Trophoblast cell (in vitro differentiated cells and primary cell): Measurements from ENCODE around the gene PWWP2B.

ENCODE experiments used
- DNase-seq, 2 donors: peaks; one replicate each; pipeline ENCODE4 v3.0.0-alpha.2; 2016
- H2AFZ ChIP-seq: 2 replicates; pipeline ENCODE4 v1.6.1; 2013; ENCODE audit warnings: low read length, moderate library complexity, mild to moderate bottlenecking; ENCODE audit not compliant: insufficient read depth, poor library complexity
- H2AK5ac ChIP-seq: 2 replicates; pipeline ENCODE4 v1.6.1; 2013; ENCODE audit warnings: mild to moderate bottlenecking, low read length
- H2BK120ac ChIP-seq: 2 replicates; pipeline ENCODE4 v1.6.1; 2013; ENCODE audit warnings: low read length, mild to moderate bottlenecking, moderate library complexity; ENCODE audit not compliant: insufficient read depth, poor library complexity
- H2BK12ac ChIP-seq: 2 replicates; pipeline ENCODE4 v1.6.1; 2013; ENCODE audit warnings: mild to moderate bottlenecking, low read length, moderate library complexity
- H2BK5ac ChIP-seq: 2 replicates; pipeline ENCODE4 v1.6.1; 2013; ENCODE audit warnings: low read length, low read depth, moderate library complexity, mild to moderate bottlenecking; ENCODE audit not compliant: poor library complexity
- H3K14ac ChIP-seq: 2 replicates; pipeline ENCODE4 v1.6.1; 2013; ENCODE audit warnings: mild to moderate bottlenecking, low read length
- H3K18ac ChIP-seq: 2 replicates; pipeline ENCODE4 v1.6.1; 2013; ENCODE audit warnings: mild to moderate bottlenecking, low read length
- H3K23ac ChIP-seq: 2 replicates; pipeline ENCODE4 v1.6.1; 2013; ENCODE audit warnings: low read length
- H3K27ac ChIP-seq: 2 replicates; pipeline ENCODE4 v1.5.1; 2013; ENCODE audit warnings: low read depth, mild to moderate bottlenecking, inconsistent platforms, low read length, moderate library complexity
- H3K27me3 ChIP-seq: 2 replicates; pipeline ENCODE4 v1.6.1; 2013; ENCODE audit warnings: inconsistent platforms, mild to moderate bottlenecking, low read length, moderate library complexity; ENCODE audit not compliant: insufficient read depth
- H3K36me3 ChIP-seq, 2 experiments: 1 replicate in 1 of 2; 2 replicates in 1 of 2; pipeline ENCODE4 v1.6.1; 2013; ENCODE audit warnings: low read length in 2 of 2, mild to moderate bottlenecking in 2 of 2, moderate library complexity in 1 of 2; ENCODE audit not compliant: insufficient read depth in 2 of 2, control insufficient read depth in 1 of 2
- H3K4ac ChIP-seq: 2 replicates; pipeline ENCODE4 v1.6.1; 2013; ENCODE audit warnings: low read depth, mild to moderate bottlenecking, low read length, moderate library complexity
- H3K4me1 ChIP-seq, 2 experiments: 1 replicate in 1 of 2; 2 replicates in 1 of 2; pipeline ENCODE4 v1.6.1; 2013; ENCODE audit warnings: low read length in 2 of 2, mild to moderate bottlenecking in 2 of 2, moderate library complexity in 1 of 2; ENCODE audit not compliant: insufficient read depth in 2 of 2, control insufficient read depth in 1 of 2
- H3K4me2 ChIP-seq: 2 replicates; pipeline ENCODE4 v1.6.1; 2013; ENCODE audit warnings: inconsistent platforms, mild to moderate bottlenecking, low read length, moderate library complexity
- H3K4me3 ChIP-seq: 2 replicates; pipeline ENCODE4 v1.5.1; 2013; ENCODE audit warnings: mild to moderate bottlenecking, low read depth, low read length, inconsistent platforms
- H3K79me1 ChIP-seq: one replicate; pipeline ENCODE4 v1.6.1; 2013; ENCODE audit warnings: low read length
- H3K79me2 ChIP-seq: 2 replicates; pipeline ENCODE4 v1.6.1; 2013; ENCODE audit warnings: low read length, mild to moderate bottlenecking; ENCODE audit not compliant: control insufficient read depth, insufficient read depth, poor library complexity
- H3K9ac ChIP-seq: 2 replicates; pipeline ENCODE4 v1.6.1; 2013; ENCODE audit warnings: mild to moderate bottlenecking, low read length
- H3K9me3 ChIP-seq: 2 replicates; pipeline ENCODE4 v1.6.1; 2013; ENCODE audit warnings: low read depth, mild to moderate bottlenecking, control low read depth, inconsistent platforms, low read length; ENCODE audit not compliant: insufficient read depth
- H4K12ac ChIP-seq: 2 replicates; pipeline ENCODE4 v1.6.1; 2013; ENCODE audit warnings: low read depth, mild to moderate bottlenecking, low read length, moderate library complexity
- H4K8ac ChIP-seq: 2 replicates; pipeline ENCODE4 v1.6.1; 2013; ENCODE audit warnings: low read depth, mild to moderate bottlenecking, low read length, moderate library complexity
- H4K91ac ChIP-seq: one replicate; pipeline ENCODE4 v1.6.1; 2013; ENCODE audit warnings: low read depth, mild to moderate bottlenecking, low read length, moderate library complexity
- WGBS: extraction: QIAGEN DNeasy Blood & Tissue Kit; methylation state at CpG from one replicate; pipeline ENCODE4 v1.1.7; 2013; ENCODE audit warnings: missing lambda C conversion rate; ENCODE audit not compliant: insufficient read length, insufficient coverage; ENCODE audit errors: extremely low coverage; 5-methylcytosine and 5-hydroxymethylcytosine counted together

Gene PWWP2B

GRCh38 chr10:132410779-132411532 lies 14.0 kb downstream of the PWWP2B start:
- H2BK120ac ChIP-seq = peak overlapping the region; percentile 82
- H3K4me2 ChIP-seq = no peak overlapping the region
- no peaks in the 10 kb centered on the region for H3K27me3 ChIP-seq
- H2AK5ac ChIP-seq = peak overlapping the region; percentile 70
- peak overlapping the region; percentile 62 for H2BK5ac ChIP-seq
- no peak overlapping the region for H3K23ac ChIP-seq
- peaks cover 58% of the 10 kb centered on the region for H3K79me1 ChIP-seq
- H4K91ac ChIP-seq = peak overlapping the region; percentile 74
- H3K9me3 ChIP-seq = peaks cover 4% of the 10 kb centered on the region
- H3K36me3 ChIP-seq = peaks cover 43 to 46% of the 10 kb centered on the region in 2 experiments
- peaks cover 62% of the 10 kb centered on the region for H3K79me2 ChIP-seq
- peak overlapping the region; percentile 27 for H3K18ac ChIP-seq
- H3K9ac ChIP-seq = no peak overlapping the region
- peak overlapping the region; percentile 78 for H2BK12ac ChIP-seq
- peak overlapping the region; percentile 42 for H2AFZ ChIP-seq
- peak overlapping the region; percentile 67 for H4K8ac ChIP-seq
- H3K4me3 ChIP-seq = no peak overlapping the region
- peaks cover 70 to 78% of the 10 kb centered on the region in 2 experiments for H3K4me1 ChIP-seq
- peak overlapping the region; percentile 10 for H4K12ac ChIP-seq
- H3K4ac ChIP-seq = peak overlapping the region; percentile 57
- DNase-seq = no peak
- peak overlapping the region; percentile 38 for H3K14ac ChIP-seq
- peak overlapping the region; percentile 91 for H3K27ac ChIP-seq
- no CpG with 5 or more reads among the region's 28 CpGs for WGBS

- H3K18ac ChIP-seq = peak overlapping the region; percentile 81
- H3K27ac ChIP-seq = peak overlapping the region; percentile 91
- H3K4me2 ChIP-seq = no peak overlapping the region
- H2AK5ac ChIP-seq = peak overlapping the region; percentile 65
- peak overlapping the region; percentile 62 for H2BK5ac ChIP-seq
- peaks cover 58% of the 10 kb centered on the region for H3K79me2 ChIP-seq
- H3K4me3 ChIP-seq = no peak overlapping the region
- peaks cover 52% of the 10 kb centered on the region for H3K79me1 ChIP-seq
- no peak overlapping the region for H3K23ac ChIP-seq
- H2BK120ac ChIP-seq = peak overlapping the region; percentile 82
- H3K27me3 ChIP-seq = no peaks in the 10 kb centered on the region
- peak overlapping the region; percentile 67 for H4K8ac ChIP-seq
- peaks cover 4% of the 10 kb centered on the region for H3K9me3 ChIP-seq
- no peak overlapping the region for H3K9ac ChIP-seq
- H4K91ac ChIP-seq = peak overlapping the region; percentile 74
- H2BK12ac ChIP-seq = peak overlapping the region; percentile 78
- H3K14ac ChIP-seq = peak overlapping the region; percentile 78
- peak; percentile 37 to 65 for DNase-seq
- H4K12ac ChIP-seq = peak overlapping the region; percentile 6
- H3K36me3 ChIP-seq = peaks cover 41 to 43% of the 10 kb centered on the region in 2 experiments
- peak overlapping the region; percentile 42 for H2AFZ ChIP-seq
- H3K4ac ChIP-seq = peak overlapping the region; percentile 66
- no CpG with 5 or more reads among the region's 23 CpGs for WGBS
- peaks cover 63 to 71% of the 10 kb centered on the region in 2 experiments for H3K4me1 ChIP-seq
Measured at GRCh38 chr10:132411561-132412253, 14.7 kb downstream of the PWWP2B start.

GRCh38 chr10:132412316-132413192 lies 15.6 kb downstream of the PWWP2B start:
- Histone ChIP-seq H3K9ac (no peak overlapping the region), H3K4me3 (no peak overlapping the region), H3K79me2 (peaks cover 50% of the 10 kb centered on the region), H3K27me3 (no peaks in the 10 kb centered on the region), H3K27ac (peak overlapping the region; percentile 91), H3K4me1 (peaks cover 57 to 62% of the 10 kb centered on the region in 2 experiments), H4K8ac (peak overlapping the region; percentile 52), H2AFZ (no peak overlapping the region), H3K4me2 (no peak overlapping the region), H3K14ac (peak overlapping the region; percentile 78), H2BK12ac (peak overlapping the region; percentile 56), H3K9me3 (peaks cover 4% of the 10 kb centered on the region), H2AK5ac (peak overlapping the region; percentile 65), H2BK120ac (peak overlapping the region; percentile 73), H4K12ac (peak overlapping the region; percentile 6), H3K23ac (no peak overlapping the region), H3K4ac (peak overlapping the region; percentile 66), H3K36me3 (peaks cover 42 to 46% of the 10 kb centered on the region in 2 experiments), H3K79me1 (peaks cover 43% of the 10 kb centered on the region), H3K18ac (peak overlapping the region; percentile 81), H2BK5ac (peak overlapping the region; percentile 15), H4K91ac (peak overlapping the region; percentile 58)
- peak in 1 of 2 donors; percentile 23 for DNase-seq
- WGBS = no CpG with 5 or more reads among the region's 29 CpGs
